OCI-LY7 (cell line): ENCODE data around the gene SH3BGR. TPM values are rescaled to one million over a fixed set of nuclear protein-coding genes. Genes with fewer than 3 reads are reported as not detected.

ENCODE experiments used
- BruUV-seq: library from RNA; stranded (reverse); fragments of 400-500 nt; replicated peaks from 2 replicates; lab custom pipeline; 2021; lab: Mats Ljungman, UMichigan
- CTCF ChIA-PET: fragments of 300-600 bp; sonication (Branson Sonifier 250); formaldehyde crosslinking; loops from one replicate; lab custom pipeline; 2022; ENCODE audit warnings: antibody characterized with exemption; ENCODE audit not compliant: unreplicated experiment; lab: Charles Lee
- POLR2A ChIA-PET: fragments of 300-600 bp; sonication (Branson Sonifier 250); formaldehyde crosslinking; loops from one replicate; lab custom pipeline; 2022; ENCODE audit warnings: antibody characterized with exemption; lab: Charles Lee
- DNase-seq: peaks from one replicate; pipeline ENCODE4 v3.0.0-alpha.2; 2015; ENCODE audit warnings: low spot score
- H2AFZ ChIP-seq: fragments of 200-600 bp; sonication (generic), shearing (Covaris generic); 2 replicates; pipeline ENCODE4 v1.6.1; 2014; ENCODE audit warnings: mild to moderate bottlenecking, antibody characterized with exemption, low read length, moderate library complexity
- H3K27ac ChIP-seq: fragments of 200-600 bp; sonication (generic); 2 replicates; pipeline ENCODE4 v1.5.1; 2014; ENCODE audit warnings: mixed run types, low read depth, mild to moderate bottlenecking, moderate library complexity, low read length, inconsistent platforms; ENCODE audit not compliant: poor library complexity, severe bottlenecking
- H3K36me3 ChIP-seq: fragments of 200-600 bp; sonication (generic); 2 replicates; pipeline ENCODE4 v1.6.1; 2014; ENCODE audit warnings: mild to moderate bottlenecking, antibody characterized with exemption, low read length, moderate library complexity, mixed read lengths; ENCODE audit not compliant: insufficient read depth
- H3K4me1 ChIP-seq: fragments of 200-600 bp; sonication (generic); 2 replicates; pipeline ENCODE4 v1.5.1; 2014; ENCODE audit warnings: mild to moderate bottlenecking, low read length; ENCODE audit not compliant: insufficient read depth, poor library complexity, severe bottlenecking
- H3K4me2 ChIP-seq: fragments of 200-600 bp; sonication (generic); 2 replicates; pipeline ENCODE4 v1.6.1; 2014; ENCODE audit warnings: mild to moderate bottlenecking, low read length
- H3K4me3 ChIP-seq: fragments of 200-600 bp; sonication (generic); 2 replicates; pipeline ENCODE4 v1.5.1; 2014; ENCODE audit warnings: mild to moderate bottlenecking, low read depth, low read length; ENCODE audit not compliant: poor library complexity, severe bottlenecking
- H3K79me2 ChIP-seq: fragments of 200-600 bp; sonication (generic); 2 replicates; pipeline ENCODE4 v1.6.1; 2016; ENCODE audit warnings: low read depth, mild to moderate bottlenecking, low read length, moderate library complexity, mixed read lengths; ENCODE audit not compliant: insufficient read depth
- H3K9me2 ChIP-seq: fragments of 200-600 bp; sonication (generic); 2 replicates; pipeline ENCODE4 v1.6.1; 2016; ENCODE audit warnings: mild to moderate bottlenecking, low read length, mixed read lengths; ENCODE audit not compliant: insufficient read depth
- H3K9me3 ChIP-seq: fragments of 200-600 bp; sonication (generic); 2 replicates; pipeline ENCODE4 v1.6.1; 2014; ENCODE audit warnings: mild to moderate bottlenecking, mixed run types, low read length, mixed read lengths
- H4K20me1 ChIP-seq: fragments of 200-600 bp; sonication (generic); 2 replicates; pipeline ENCODE4 v1.6.1; 2014; ENCODE audit warnings: mild to moderate bottlenecking, antibody characterized with exemption, low read length, moderate library complexity, mixed read lengths; ENCODE audit not compliant: insufficient read depth
- EZH2phosphoT487 ChIP-seq: fragments of 200-600 bp; sonication (generic); IDR thresholded peaks from 2 replicates; pipeline ENCODE4 v1.6.1; 2018; ENCODE audit warnings: low read depth, borderline replicate concordance, mild to moderate bottlenecking, mixed run types, antibody characterized with exemption, low read length, moderate library complexity, mixed read lengths
- intact Hi-C: fragments of 100-400 bp; cut with micrococcal nuclease; formaldehyde crosslinking; loops from one replicate; pipeline ENCODE4 v1.10.0; 2022; ENCODE audit not compliant: unreplicated experiment
- total RNA-seq, 2 experiments: library from RNA; depleted of rRNA in 1 of 2; stranded (reverse); fragments of >200 nt in 1 of 2; shearing (Covaris generic) in 1 of 2; gene quantifications; 2 replicates each; pipeline ENCODE4 v1.2.3, GENCODE V29; 2014 to 2022
- TF ChIP-seq, protein P1 (sequence below): fragments of 200-600 bp; sonication (generic); conservative IDR thresholded peaks from 2 replicates; pipeline ENCODE4 v1.5.1; 2014; ENCODE audit warnings: mild to moderate bottlenecking, antibody characterized with exemption, low read length, moderate library complexity, mixed read lengths

SH3BGR gene
- total RNA-seq, 2 experiments from 2014 or later = 5.4 TPM; not detected in 1

DNA sequence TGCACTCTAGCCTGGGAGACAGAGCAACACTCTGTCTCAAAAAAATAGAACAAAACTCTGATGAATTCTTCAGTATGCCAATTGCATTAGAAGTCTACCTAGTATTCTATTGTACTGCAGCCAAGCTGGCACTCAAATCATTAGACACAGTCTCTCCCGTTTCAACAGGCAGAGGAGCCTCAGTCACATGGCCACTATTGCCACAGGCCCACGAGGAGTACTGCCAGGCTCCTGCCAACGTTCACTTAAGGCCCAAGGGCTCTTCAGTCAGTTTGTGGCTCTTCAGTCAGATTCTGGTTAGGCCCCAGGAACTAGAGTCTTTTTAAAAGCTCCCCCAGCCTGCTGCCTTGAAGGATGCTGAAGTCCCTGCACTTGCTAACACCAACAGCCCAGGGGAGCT lies 73.4 kb downstream of the SH3BGR start:
- CTCF ChIA-PET = no interaction called here
- TF ChIP-seq, protein P1, sequence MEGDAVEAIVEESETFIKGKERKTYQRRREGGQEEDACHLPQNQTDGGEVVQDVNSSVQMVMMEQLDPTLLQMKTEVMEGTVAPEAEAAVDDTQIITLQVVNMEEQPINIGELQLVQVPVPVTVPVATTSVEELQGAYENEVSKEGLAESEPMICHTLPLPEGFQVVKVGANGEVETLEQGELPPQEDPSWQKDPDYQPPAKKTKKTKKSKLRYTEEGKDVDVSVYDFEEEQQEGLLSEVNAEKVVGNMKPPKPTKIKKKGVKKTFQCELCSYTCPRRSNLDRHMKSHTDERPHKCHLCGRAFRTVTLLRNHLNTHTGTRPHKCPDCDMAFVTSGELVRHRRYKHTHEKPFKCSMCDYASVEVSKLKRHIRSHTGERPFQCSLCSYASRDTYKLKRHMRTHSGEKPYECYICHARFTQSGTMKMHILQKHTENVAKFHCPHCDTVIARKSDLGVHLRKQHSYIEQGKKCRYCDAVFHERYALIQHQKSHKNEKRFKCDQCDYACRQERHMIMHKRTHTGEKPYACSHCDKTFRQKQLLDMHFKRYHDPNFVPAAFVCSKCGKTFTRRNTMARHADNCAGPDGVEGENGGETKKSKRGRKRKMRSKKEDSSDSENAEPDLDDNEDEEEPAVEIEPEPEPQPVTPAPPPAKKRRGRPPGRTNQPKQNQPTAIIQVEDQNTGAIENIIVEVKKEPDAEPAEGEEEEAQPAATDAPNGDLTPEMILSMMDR = no peak
- TF ChIP-seq EZH2phosphoT487 = no peak
- no TSS peak for BruUV-seq
- Histone ChIP-seq H3K27ac (no peak overlapping the region), H3K9me3 (no peaks in the 10 kb centered on the region), H3K79me2 (no peaks in the 10 kb centered on the region), H3K9me2 (no peaks in the 10 kb centered on the region), H3K4me2 (no peak overlapping the region), H3K36me3 (no peaks in the 10 kb centered on the region), H4K20me1 (no peaks in the 10 kb centered on the region), H2AFZ (no peak overlapping the region), H3K4me3 (no peak overlapping the region), H3K4me1 (no peaks in the 10 kb centered on the region)
- POLR2A ChIA-PET = interaction anchor here (0.6 kb wide), 2 partner anchors 15 to 1211 kb away, joined by 3 read pairs; no protein-coding TSS in a partner anchor
- intact Hi-C loops = no loop called here
- no peak for DNase-seq

- BruUV-seq = no TSS peak
- no peak for TF ChIP-seq EZH2phosphoT487
- TF ChIP-seq, protein P1 = no peak
- no peaks in the 10 kb centered on the region for H3K36me3 ChIP-seq
- no peaks in the 10 kb centered on the region for H3K79me2 ChIP-seq
- H3K27ac ChIP-seq = no peak overlapping the region
- no peak overlapping the region for H2AFZ ChIP-seq
- no peak overlapping the region for H3K4me2 ChIP-seq
- no peak overlapping the region for H3K4me3 ChIP-seq
- intact Hi-C loops = no loop called here
- no peak for DNase-seq
- H4K20me1 ChIP-seq = no peaks in the 10 kb centered on the region
- ChIA-PET CTCF (no interaction called here), POLR2A (interaction anchor here (0.6 kb wide), 1 partner anchor 1211 kb away, joined by 3 read pairs; no protein-coding TSS in a partner anchor)
- no peaks in the 10 kb centered on the region for H3K4me1 ChIP-seq
- no peaks in the 10 kb centered on the region for H3K9me2 ChIP-seq
- H3K9me3 ChIP-seq = no peaks in the 10 kb centered on the region
Observed at GRCh38 chr21:39525601-39526000, 73.8 kb downstream of the SH3BGR start.

GRCh38 chr21:39527067-39527595 lies 75.4 kb downstream of the SH3BGR start:
- Histone ChIP-seq H3K79me2 (no peaks in the 10 kb centered on the region), H3K36me3 (no peaks in the 10 kb centered on the region), H3K9me2 (no peaks in the 10 kb centered on the region), H2AFZ (no peak overlapping the region), H3K4me3 (no peak overlapping the region), H3K4me1 (no peaks in the 10 kb centered on the region), H3K9me3 (no peaks in the 10 kb centered on the region), H4K20me1 (no peaks in the 10 kb centered on the region), H3K27ac (no peak overlapping the region), H3K4me2 (no peak overlapping the region)
- POLR2A ChIA-PET = no interaction called here
- TF ChIP-seq EZH2phosphoT487 = no peak
- no peak for DNase-seq
- CTCF ChIA-PET = no interaction called here
- no TSS peak for BruUV-seq
- intact Hi-C loops = no loop called here
